ENCODE measurements around the gene EBF3.

DNA sequence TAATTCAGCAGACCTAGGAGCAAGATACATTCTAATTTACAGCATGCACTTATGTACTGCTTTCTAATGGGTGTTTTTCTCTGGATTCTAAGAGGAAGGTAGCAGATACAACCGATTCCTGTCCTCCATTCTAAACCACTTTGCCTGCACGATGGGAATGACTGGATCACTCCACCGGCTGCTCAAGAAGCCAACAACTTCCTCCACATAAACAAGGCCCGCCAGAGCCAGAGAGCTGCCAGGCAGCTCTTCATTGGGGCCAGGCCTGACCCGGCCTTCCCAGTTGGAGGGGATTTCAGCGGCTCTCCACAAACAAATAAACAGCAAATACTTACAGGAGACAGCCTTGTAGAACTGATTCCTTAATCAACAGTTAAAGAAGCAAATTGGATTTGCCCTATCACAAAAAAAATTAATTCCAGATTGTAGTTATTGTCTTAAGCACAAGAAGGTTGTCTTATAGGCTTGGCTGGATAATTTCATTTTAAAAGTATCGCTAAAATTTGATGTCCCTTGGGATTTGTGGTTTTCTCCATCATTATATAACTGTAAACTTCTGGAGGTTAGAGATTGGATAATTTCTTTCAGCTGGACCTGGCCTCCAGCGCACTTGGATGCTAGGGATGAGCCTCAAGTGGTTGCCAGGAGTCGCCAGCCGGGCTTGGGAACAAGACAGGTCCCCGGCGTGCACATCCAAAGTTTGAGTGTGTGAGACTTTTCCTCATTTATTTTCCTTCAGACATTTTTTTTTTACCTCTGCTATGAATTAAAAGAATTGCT lies 20.9 kb downstream of the EBF3 start:
- TF ChIP-seq EZH2 (IDR thresholded peaks at IDR 0.05) (no peak), POLR2AphosphoS5 (IDR thresholded peaks at IDR 0.05; ENCODE audit: borderline replicate concordance, low read depth, low read length) (no peak)
